Activated CD8-positive, alpha-beta memory T cell treated with anti-CD3 and anti-CD28 coated beads, Interleukin-2, amount 10 ng/mL, durations not matched to agents 7 days and 5 days (primary cell): ENCODE data around the gene NFILZ. TPM values are rescaled to one million over a fixed set of nuclear protein-coding genes. Genes with fewer than 3 reads are reported as not detected.

ENCODE experiments used
- ATAC-seq: fragments of 150-1000 bp; cut with Tn5 transposase; one replicate; pipeline ENCODE4 v1.10.0; 2021; ENCODE audit warnings: moderate library complexity
- CTCF ChIA-PET: fragments of 350-600 bp; sonication (Branson Sonifier 250); formaldehyde crosslinking; loops from one replicate; lab custom pipeline; 2021; ENCODE audit warnings: antibody characterized with exemption; lab: Charles Lee
- DNase-seq: peaks from one replicate; pipeline ENCODE4 v3.0.0-alpha.2; 2020
- H3K27ac Mint-ChIP-seq: one replicate; pipeline ENCODE4 v1.8.0; 2021; ENCODE audit warnings: mild to moderate bottlenecking, mixed read lengths
- H3K27me3 Mint-ChIP-seq: one replicate; pipeline ENCODE4 v1.8.0; 2021; ENCODE audit warnings: mixed read lengths
- H3K36me3 Mint-ChIP-seq: one replicate; pipeline ENCODE4 v1.8.0; 2021; ENCODE audit warnings: mild to moderate bottlenecking, mixed read lengths
- H3K4me1 Mint-ChIP-seq: one replicate; pipeline ENCODE4 v1.8.0; 2021; ENCODE audit warnings: mixed read lengths
- H3K4me3 Mint-ChIP-seq: one replicate; pipeline ENCODE4 v1.8.0; 2021; ENCODE audit warnings: mild to moderate bottlenecking, moderate library complexity, mixed read lengths
- H3K9me3 Mint-ChIP-seq: one replicate; pipeline ENCODE4 v1.8.0; 2022; ENCODE audit warnings: low read depth, mixed read lengths
- total RNA-seq, 2 experiments: library from RNA; stranded (reverse); gene quantifications; one replicate each; pipeline ENCODE4 v1.2.3, GENCODE V29; 2021

The NFILZ gene
- total RNA-seq, 2 experiments from 2014 or later = not detected

DNA sequence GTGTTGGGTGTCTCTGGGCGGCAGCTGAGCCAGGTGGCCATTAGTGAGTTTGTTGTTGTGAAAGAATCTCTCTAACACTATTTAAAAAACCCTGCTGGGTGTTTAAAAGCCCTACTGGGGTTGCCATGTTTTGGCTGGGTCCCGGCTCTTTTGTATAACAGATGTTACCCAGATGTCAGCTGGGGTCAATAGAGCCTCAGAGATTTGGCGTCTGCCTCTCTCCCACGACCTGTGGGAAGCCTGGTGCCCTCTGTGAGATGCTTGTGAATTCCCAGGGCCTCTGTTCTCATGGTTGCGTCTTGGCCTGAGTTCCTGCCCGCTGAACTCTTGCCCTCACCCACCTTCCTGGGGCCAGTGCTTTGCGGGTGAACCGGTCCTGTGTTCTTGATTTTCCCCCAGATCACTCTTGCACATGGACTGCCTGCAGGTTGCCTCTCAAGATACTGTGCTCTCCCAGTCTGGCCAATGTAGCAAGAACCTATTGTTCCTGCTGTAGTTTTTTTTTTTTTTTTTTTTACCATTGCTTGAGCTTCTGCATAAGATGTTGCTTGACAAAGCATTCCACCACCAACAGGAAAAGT, 9.5 kb downstream of the NFILZ start:
- peaks cover 5% of the 10 kb centered on the region for H3K9me3 Mint-ChIP-seq
- CTCF ChIA-PET = interaction anchor here (1.1 to 1.3 kb wide), 3 partner anchors 14 to 194 kb away, joined by 3 to 4 read pairs (median 3); no protein-coding TSS in a partner anchor
- no peak for DNase-seq

DNA sequence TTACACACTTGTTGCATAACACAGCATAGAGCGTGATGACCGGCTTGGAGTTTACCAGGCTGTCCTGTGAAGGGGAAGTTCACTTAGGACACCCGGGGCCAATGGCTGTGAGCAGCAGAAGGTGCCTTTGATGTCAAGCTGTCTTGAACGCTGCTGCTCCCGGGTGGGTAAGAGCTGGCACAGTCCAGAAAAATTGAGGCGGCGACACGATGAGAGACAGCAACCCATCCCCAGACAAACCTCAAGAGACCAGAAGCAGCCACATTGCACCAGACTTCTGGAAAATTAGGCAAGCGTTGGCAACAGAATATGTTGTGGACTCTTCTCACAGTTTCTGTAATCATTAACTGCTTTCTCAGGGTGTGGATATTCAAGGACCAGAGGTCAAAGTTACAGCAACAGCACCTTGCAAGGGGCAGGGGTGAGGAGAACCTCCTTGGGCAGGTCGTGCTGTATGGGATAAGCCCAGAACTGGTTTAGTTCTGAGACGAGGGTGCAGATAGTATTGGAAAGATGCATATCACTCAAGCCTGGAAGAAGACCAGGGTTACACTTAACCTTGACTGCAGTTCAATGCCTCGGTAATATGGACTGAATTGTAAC, 10.1 kb downstream of the NFILZ start:
- H3K27ac Mint-ChIP-seq = no peak overlapping the region
- peaks cover 10% of the 10 kb centered on the region for H3K27me3 Mint-ChIP-seq
- ATAC-seq (no peak), DNase-seq (no peak)
- H3K9me3 Mint-ChIP-seq = peaks cover 5% of the 10 kb centered on the region
- peaks cover 3% of the 10 kb centered on the region for H3K4me1 Mint-ChIP-seq
- CTCF ChIA-PET = interaction anchor here (1.1 to 2.0 kb wide), 2 partner anchors 54 to 59 kb away, joined by 3 to 5 read pairs; no protein-coding TSS in a partner anchor
- no peaks in the 10 kb centered on the region for H3K36me3 Mint-ChIP-seq
- H3K4me3 Mint-ChIP-seq = no peak overlapping the region

More for the DNA sequence above, 9.5 kb downstream of the NFILZ start:
- peaks cover 10% of the 10 kb centered on the region for H3K27me3 Mint-ChIP-seq
- no peaks in the 10 kb centered on the region for H3K36me3 Mint-ChIP-seq
- no peak overlapping the region for H3K27ac Mint-ChIP-seq
- H3K4me1 Mint-ChIP-seq = peaks cover 3% of the 10 kb centered on the region
- no peak for ATAC-seq
- H3K4me3 Mint-ChIP-seq = no peak overlapping the region

DNA sequence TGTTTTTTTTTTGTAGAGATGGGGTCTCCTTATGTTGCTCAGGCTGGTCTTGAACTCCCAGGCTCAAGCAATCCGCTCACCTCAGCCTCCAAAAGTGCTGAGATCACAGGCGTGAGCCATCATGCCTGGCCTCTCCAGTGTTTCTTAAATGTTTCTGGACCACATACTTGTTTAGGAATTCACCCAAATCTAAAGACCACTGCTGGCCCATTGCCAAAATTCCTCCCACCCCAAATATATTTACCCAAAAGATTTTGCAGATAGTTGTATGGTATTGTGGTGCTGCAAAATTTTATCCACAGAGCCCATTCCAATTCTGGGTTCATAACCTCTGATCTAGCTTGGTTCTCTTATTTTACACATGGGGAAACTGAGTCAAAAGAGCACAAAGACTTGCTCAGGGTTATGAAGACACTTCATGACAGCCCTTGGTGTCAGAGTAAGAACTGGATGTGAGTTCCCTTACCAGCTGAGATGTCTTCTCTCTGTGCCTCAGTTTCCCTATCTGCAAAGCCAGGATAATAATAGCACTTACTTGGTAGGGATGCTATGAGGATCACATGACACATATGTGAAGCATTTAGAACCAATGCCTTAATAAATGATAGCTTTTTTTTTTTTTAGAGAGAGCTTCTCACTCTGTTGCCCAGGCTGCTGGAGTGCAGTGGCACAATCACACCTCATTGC, 10.9 kb downstream of the NFILZ start:
- Mint-ChIP-seq H3K27ac (no peak overlapping the region), H3K36me3 (no peaks in the 10 kb centered on the region), H3K27me3 (peaks cover 10% of the 10 kb centered on the region), H3K4me3 (no peak overlapping the region), H3K9me3 (peaks cover 5% of the 10 kb centered on the region), H3K4me1 (peaks cover 5% of the 10 kb centered on the region)
- DNase-seq (no peak), ATAC-seq (no peak)
- CTCF ChIA-PET = interaction anchor here (0.7 to 3.7 kb wide), 15 partner anchors 8 to 287 kb away, joined by 3 to 25 read pairs (median 5); partner anchors contain the start of genes MARCHF2 and NFILZ

DNA sequence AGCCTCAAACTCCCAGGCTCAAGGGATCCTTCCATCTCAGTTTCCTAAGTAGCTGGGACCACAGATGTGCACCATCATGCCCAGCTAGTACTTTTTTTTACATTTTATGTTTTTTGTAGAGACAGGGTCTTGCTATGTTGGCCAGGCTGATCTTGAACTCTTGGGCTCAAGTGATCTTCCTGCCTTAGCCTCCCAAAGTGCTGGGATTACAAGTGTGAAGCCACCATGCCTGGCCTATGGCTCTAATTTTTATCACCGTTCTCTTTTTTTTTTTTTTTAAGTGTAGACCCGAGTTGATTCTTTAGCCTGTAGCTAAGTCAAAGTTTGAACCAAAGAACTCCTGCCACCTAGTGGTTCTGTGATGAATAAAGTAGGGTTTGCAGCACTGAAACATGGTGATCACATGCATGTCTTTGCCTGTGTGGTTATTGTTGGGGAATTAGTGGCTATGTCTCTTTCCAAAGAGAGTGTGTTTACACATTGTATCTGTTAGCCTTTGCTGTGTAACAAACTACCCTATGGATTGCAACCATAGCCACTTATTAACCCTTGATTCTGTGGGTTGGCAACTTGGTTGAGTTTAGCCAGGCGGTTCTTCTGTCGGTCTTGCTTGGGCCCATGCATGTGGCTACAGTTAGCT, 11.6 kb downstream of the NFILZ start:
- Mint-ChIP-seq H3K36me3 (no peaks in the 10 kb centered on the region), H3K27ac (no peak overlapping the region), H3K4me1 (peaks cover 10% of the 10 kb centered on the region), H3K4me3 (no peak overlapping the region), H3K9me3 (peaks cover 5% of the 10 kb centered on the region), H3K27me3 (peaks cover 11% of the 10 kb centered on the region)
- DNase-seq (no peak), ATAC-seq (no peak)
- CTCF ChIA-PET = interaction anchor here (0.7 to 3.7 kb wide), 16 partner anchors 9 to 288 kb away, joined by 3 to 25 read pairs (median 4); partner anchors contain the start of genes MARCHF2 and NFILZ

DNA sequence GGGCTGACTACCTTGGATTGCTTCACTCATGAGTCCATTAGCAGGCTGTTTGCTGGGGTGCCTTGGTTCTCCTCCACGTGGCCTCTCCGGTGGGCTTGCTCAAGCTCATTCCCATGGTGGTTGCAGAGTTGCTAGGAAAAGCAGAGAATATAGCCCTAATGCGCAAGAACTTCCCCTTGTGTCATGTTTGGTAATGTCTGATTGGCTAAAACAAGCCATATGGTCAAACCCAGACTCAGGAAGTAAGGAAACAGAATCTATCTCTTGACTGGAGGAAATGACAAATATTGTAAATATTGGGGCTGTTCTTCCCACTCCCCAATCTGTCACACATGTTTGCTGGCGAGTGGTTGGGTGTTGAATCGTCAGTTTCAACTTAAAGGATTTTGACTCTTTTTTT, 12.1 kb downstream of the NFILZ start:
- CTCF ChIA-PET = interaction anchor here (0.9 to 3.7 kb wide), 13 partner anchors 12 to 288 kb away, joined by 3 to 25 read pairs (median 5); partner anchors contain the start of genes MARCHF2 and NFILZ
- ATAC-seq = no peak
- Mint-ChIP-seq H3K27ac (no peak overlapping the region), H3K4me1 (peaks cover 10% of the 10 kb centered on the region), H3K36me3 (no peaks in the 10 kb centered on the region), H3K27me3 (peaks cover 8% of the 10 kb centered on the region), H3K9me3 (peaks cover 5% of the 10 kb centered on the region), H3K4me3 (no peak overlapping the region)
- no peak for DNase-seq

DNA sequence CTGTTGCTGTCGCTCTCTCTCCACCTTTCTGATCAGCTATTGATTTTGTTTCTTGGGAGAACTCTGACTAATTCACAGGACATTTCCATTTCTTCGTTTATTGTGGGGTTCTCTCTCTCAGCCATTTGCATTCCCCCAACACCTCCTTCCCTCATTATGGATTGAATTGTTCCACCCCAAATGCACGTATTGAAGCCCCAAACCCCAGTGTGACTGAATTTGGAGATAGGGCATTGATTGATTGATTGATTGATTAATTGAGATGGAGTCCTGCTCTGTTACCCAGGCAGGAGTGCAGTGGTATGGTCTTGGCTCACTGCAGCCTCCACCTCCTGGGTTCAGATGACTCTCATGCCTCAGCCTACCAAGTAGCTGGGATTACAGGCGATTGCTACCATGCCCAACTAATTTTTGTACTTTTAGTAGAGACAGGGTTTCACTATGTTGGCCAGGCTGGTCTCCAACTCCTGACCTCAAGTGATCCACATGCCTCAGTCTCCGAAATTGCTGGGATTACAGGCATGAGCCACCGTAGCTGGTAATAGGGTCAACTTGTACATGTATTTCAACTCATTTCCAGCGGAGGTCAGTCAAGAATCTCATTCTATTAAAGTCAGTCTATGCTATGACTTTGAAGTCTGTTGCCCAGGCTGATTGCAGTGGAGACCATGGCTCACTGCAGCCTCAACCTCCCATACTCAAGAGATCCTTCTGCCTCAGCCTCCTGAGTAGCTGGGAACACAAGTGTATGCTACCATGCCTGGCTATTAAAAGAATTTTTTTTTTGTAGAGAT, 13.6 kb downstream of the NFILZ start:
- H3K27ac Mint-ChIP-seq = no peak overlapping the region
- ATAC-seq = no peak
- peaks cover 5% of the 10 kb centered on the region for H3K9me3 Mint-ChIP-seq
- H3K4me1 Mint-ChIP-seq = peaks cover 7% of the 10 kb centered on the region
- CTCF ChIA-PET = interaction anchor here (1.4 to 3.7 kb wide), 5 partner anchors 11 to 231 kb away, joined by 4 to 25 read pairs (median 5); partner anchors contain the start of genes ACTL9 and MARCHF2
- H3K4me3 Mint-ChIP-seq = no peak overlapping the region
- no peaks in the 10 kb centered on the region for H3K36me3 Mint-ChIP-seq
- DNase-seq = no peak
- peaks cover 5% of the 10 kb centered on the region for H3K27me3 Mint-ChIP-seq

DNA sequence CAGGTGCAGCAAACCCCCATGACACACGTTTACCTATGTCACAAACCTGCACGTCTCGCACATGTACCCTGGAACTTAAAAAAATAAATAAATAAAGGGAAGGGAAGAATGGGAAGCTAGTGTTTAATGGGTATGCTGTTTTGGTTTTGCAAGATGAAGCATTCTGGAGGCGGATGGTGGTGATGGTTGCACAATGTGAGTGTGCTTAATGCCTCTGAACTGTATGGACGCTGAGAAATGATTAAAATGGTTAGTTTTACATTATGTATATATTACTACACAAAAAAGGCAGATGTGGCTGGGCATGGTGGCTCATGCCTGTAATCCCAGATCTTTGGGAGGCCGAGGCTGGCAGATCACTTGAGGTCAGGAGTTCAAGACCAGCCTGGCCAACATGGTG, 17.8 kb downstream of the NFILZ start:
- DNase-seq (no peak), ATAC-seq (no peak)
- H3K9me3 Mint-ChIP-seq = no peaks in the 10 kb centered on the region
- no peak overlapping the region for H3K4me3 Mint-ChIP-seq
- H3K36me3 Mint-ChIP-seq = no peaks in the 10 kb centered on the region
- no peak overlapping the region for H3K27ac Mint-ChIP-seq
- CTCF ChIA-PET = no interaction called here
- peaks cover 13% of the 10 kb centered on the region for H3K4me1 Mint-ChIP-seq
- peaks cover 13% of the 10 kb centered on the region for H3K27me3 Mint-ChIP-seq

DNA sequence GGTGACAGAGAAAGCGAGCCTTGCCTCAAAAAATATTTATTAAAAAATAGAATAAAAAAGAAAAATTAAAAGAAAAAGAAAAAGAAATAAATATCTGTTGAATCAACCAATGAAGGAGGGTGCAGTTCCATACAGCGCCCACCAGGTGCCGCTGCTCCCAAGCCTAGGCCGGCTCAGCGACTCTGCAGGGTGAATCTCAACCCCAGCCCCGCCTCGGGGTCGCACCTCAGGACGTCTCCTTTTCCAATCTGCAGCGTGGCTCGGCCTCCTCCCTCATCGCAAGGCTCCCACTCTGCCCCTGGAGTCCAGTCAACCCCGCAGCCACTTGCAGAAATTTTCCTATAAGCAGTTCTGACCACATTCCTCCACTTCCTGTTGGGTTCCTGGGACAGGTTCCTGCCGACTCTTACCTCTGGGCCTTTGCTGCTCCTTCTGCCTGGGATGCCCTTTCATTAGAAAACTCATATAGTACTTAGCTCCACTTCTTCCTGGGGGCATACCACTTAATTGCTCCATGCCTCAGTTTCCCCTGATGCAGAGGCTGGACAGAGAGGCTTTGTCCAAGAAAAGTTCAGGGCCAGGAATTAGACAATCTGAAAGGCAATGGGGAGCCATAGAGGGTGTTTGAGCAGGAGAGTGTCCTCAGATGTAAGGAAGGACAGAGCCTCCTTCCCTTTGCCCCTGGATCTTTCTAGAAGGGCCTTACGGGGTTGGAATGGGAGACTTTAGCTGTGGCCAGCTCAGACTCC, 24.3 kb downstream of the NFILZ start:
- Mint-ChIP-seq H3K4me1 (peaks cover 23% of the 10 kb centered on the region), H3K4me3 (peak overlapping the region; percentile 35), H3K9me3 (no peaks in the 10 kb centered on the region), H3K27ac (peak overlapping the region; percentile 19), H3K27me3 (peaks cover 8% of the 10 kb centered on the region), H3K36me3 (no peaks in the 10 kb centered on the region)
- DNase-seq (peak; percentile 76), ATAC-seq (peak; percentile 69)
- CTCF ChIA-PET = interaction anchor here (0.8 to 3.9 kb wide), 16 partner anchors 9 to 265 kb away, joined by 3 to 127 read pairs (median 10); partner anchors contain the start of genes ACTL9, MYO1F, NFILZ and RAB11B

DNA sequence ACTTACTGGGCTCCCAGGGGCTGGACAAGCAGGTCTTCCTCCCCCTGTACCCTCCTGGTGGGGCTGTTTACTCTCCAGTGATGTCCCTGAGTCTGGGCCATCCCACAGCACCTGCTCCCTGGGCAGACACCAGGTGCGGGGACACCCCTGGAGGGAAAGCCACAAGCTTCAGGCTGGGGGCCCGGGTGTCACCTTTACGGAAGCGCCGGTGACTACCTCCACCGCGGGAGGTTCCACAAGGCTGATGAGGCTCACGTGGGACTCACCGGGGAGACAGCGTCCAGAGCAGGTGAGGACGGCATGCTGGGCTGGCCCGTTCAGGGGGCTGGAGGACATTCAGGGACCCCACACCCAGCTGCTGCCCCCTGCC, 24.9 kb downstream of the NFILZ start:
- Mint-ChIP-seq H3K9me3 (no peaks in the 10 kb centered on the region), H3K4me1 (peaks cover 19% of the 10 kb centered on the region), H3K4me3 (no peak overlapping the region), H3K27ac (no peak overlapping the region), H3K27me3 (peaks cover 8% of the 10 kb centered on the region), H3K36me3 (no peaks in the 10 kb centered on the region)
- ATAC-seq = peak; percentile 61
- CTCF ChIA-PET = interaction anchor here (0.6 to 3.9 kb wide), 14 partner anchors 11 to 1467 kb away, joined by 3 to 127 read pairs (median 12); partner anchors contain the start of genes ACTL9, MYO1F, NFILZ and RAB11B
- peak; percentile 55 for DNase-seq

DNA sequence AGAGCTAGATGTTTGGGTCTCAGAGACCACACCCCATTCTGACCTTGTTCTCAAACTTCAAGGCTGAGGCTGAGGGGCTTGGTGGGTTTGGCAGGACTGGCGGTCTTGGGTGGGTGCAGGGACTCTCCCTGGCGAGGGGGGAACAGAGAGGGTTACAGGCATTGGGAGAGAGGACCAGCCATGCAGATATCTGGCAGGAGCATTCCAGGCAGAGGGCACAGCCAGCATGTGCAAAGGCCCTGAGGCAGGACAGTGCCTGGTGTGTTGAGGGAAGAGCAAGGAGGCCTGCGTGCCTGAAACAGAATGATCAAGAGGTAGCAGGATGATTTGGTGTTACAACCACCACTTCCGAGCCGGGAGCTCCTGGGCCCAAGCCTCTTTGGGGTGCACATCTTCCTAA, 27.4 kb downstream of the NFILZ start:
- Mint-ChIP-seq H3K4me3 (no peak overlapping the region), H3K27ac (peak overlapping the region; percentile 18), H3K4me1 (peaks cover 19% of the 10 kb centered on the region), H3K27me3 (peaks cover 4% of the 10 kb centered on the region), H3K9me3 (no peaks in the 10 kb centered on the region), H3K36me3 (no peaks in the 10 kb centered on the region)
- CTCF ChIA-PET = interaction anchor here (1.1 to 4.2 kb wide), 3 partner anchors 34 to 76 kb away, joined by 3 to 17 read pairs (median 3); no protein-coding TSS in a partner anchor
- ATAC-seq (no peak), DNase-seq (no peak)

DNA sequence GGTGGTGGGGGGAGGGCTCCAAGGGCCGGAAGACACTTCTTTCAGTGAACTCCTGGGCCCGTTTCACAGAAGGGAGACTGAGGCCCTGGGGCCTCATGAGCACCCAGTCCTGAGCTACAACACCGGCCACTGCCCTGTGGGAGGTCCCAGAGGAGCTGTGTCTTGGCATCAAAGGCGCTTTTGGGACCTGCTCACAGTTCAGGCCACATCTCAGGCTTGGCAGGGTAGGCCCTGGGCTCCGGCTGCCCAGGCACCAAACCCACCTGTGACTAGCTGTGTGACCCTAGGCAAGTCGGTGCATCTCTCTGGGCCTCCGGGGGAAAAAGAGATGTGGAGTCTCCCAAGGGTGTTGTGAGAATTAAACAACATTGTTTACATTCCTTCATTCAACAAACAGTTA, 29.5 kb downstream of the NFILZ start:
- ATAC-seq (no peak), DNase-seq (no peak)
- CTCF ChIA-PET = interaction anchor here (1.0 to 4.2 kb wide), 2 partner anchors 11 to 34 kb away, joined by 3 to 17 read pairs; no protein-coding TSS in a partner anchor
- no peak overlapping the region for H3K27ac Mint-ChIP-seq
- H3K4me3 Mint-ChIP-seq = no peak overlapping the region
- no peaks in the 10 kb centered on the region for H3K36me3 Mint-ChIP-seq
- peaks cover 4% of the 10 kb centered on the region for H3K27me3 Mint-ChIP-seq
- H3K4me1 Mint-ChIP-seq = peaks cover 32% of the 10 kb centered on the region
- no peaks in the 10 kb centered on the region for H3K9me3 Mint-ChIP-seq
